GM12892 (cell line): ENCODE results near the gene VEGFB.

Source experiments
- DNase-seq: peaks from one replicate; pipeline ENCODE4 v3.0.0; 2011; ENCODE audit not compliant: insufficient read length
- FAIRE-seq: peaks from 2 replicates; lab custom pipeline; 2011; peaks lifted over from hg19 to GRCh38; lab: Jason Lieb, UNC
- POLR2A ChIP-seq: IDR thresholded peaks from 2 replicates; pipeline ENCODE4 v1.6.1; 2011; ENCODE audit warnings: low read depth, low read length, control low read depth
- POLR2AphosphoS5 ChIP-seq: IDR thresholded peaks from 2 replicates; pipeline ENCODE4 v1.6.1; 2011; ENCODE audit warnings: low read depth, low read length, control low read depth
- TAF1 ChIP-seq: IDR thresholded peaks from 2 replicates; pipeline ENCODE4 v1.6.1; 2011; ENCODE audit warnings: low read depth, mild to moderate bottlenecking, control low read depth, low read length, borderline replicate concordance

Gene VEGFB

DNA sequence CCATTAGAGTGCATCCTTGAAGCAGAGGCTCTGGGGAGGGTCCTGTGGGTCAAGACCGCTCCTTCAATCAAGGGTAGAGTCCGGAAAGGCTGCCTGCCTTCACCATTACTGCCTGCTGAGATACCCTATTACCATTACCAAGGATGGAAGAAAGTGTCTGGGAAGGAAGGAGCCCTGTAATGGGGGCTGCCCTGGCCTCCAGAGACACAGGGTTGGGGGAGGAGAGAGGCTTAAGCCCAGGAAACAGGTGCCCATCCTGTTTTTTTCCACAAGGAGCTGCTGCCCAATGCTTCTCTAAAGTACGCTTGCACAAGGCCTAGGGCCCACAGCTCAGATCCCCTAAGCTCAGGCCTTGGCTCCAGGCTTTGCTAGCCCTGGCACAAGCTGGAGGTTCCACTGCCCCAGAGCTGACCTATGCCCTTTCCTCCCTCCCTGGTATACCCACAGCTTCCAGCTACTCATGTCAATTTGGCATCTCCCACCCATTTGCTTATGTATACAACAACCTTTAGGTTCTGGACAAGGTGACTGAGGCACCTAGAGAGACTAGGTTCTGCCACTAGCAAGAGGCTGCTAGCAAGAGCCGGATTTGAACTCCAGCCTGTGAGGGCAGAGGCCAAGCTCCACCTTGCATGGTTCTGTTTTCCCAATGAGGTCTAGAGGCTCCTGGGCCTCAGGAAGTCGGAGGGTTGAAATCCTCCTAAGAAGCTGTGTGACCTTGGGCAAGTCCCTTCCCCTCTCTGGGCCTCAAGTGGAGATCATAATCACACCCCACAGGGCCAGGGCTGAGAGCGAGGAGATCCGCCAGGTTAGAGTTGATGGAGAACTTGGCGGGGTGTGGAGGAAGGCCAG, 15.4 kb downstream of the VEGFB start:
- FAIRE-seq, result no peak
- DNase-seq, result no peak
- TF ChIP-seq POLR2AphosphoS5, result no peak

GRCh38 chr11:64250415-64251015, 16.1 kb downstream of the VEGFB start:
- no peak for FAIRE-seq
- no peak for TF ChIP-seq POLR2AphosphoS5
- TF ChIP-seq POLR2A, result no peak
- TF ChIP-seq TAF1, result no peak
- DNase-seq, result no peak

GRCh38 chr11:64251016-64251752, 16.8 kb downstream of the VEGFB start, which contains the start of gene PLCB3:
PLCB3 (plus strand) TSS chr11:64251530; CDS start chr11:64251650, 120 bp downstream.
- FAIRE-seq, result peak; percentile 79
- TF ChIP-seq POLR2AphosphoS5 (no peak), POLR2A (peak; percentile 44; the same call in 1 of the 2 replicates)
- peak; percentile 93 for DNase-seq

- FAIRE-seq, result no peak
- no peak for DNase-seq
- TF ChIP-seq POLR2AphosphoS5, result no peak
- TF ChIP-seq TAF1, result no peak
- TF ChIP-seq POLR2A, result no peak
Observed at GRCh38 chr11:64251753-64252002, 17.3 kb downstream of the VEGFB start.

DNA sequence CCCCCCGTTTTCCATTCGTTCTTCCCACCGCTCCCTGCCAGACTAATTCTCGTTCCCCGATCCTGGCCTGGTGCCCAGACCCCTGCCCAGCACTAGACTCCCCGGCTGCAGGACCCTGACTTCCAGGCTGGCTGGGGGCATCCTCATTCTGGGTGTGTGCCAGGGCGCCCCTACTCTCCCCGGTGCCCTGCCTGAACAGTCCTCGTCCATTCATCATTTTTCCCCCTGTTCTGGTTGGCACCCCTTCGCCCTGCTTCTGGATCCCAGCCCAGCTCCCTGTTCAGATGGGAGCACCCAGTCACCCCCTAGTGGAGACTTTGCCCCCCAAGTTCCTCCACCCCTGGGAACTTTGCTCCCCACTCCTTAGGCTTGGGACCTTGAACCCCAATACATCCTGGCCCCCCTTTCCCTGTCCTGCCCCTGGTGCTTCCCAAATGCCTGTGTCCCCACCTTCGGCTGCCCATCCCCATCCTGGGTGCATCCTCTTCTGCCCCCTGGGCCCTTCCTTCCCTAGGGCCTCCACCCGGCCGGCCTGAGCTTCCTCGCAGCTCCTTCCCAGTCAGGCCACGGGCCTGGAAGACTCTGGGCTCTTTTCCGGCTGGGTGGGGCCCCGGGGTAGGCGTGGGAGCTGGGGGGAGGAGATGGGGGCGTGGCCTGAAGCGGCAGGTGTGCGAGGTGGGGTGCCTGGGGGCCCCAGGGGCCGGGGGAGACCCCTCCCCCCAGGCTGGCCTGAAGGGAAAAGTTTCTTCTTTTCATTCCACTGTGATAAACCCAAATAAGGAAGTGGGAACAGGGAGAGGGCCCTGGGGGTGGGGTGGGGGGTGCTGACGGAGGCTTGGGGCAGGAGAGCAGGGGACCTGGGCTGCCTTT, 17.9 kb downstream of the VEGFB start:
- peak; percentile 69 for DNase-seq
- no peak for TF ChIP-seq POLR2AphosphoS5
- no peak for TF ChIP-seq TAF1
- TF ChIP-seq POLR2A, result no peak
- peak; percentile 66 for FAIRE-seq

- no peak for TF ChIP-seq POLR2A
- TF ChIP-seq POLR2AphosphoS5, result no peak
- TF ChIP-seq TAF1, result no peak
- no peak for FAIRE-seq
- DNase-seq, result no peak
Observed at GRCh38 chr11:64253043-64253442, 18.7 kb downstream of the VEGFB start.

GRCh38 chr11:64253481-64253880, 19.1 kb downstream of the VEGFB start:
- no peak for TF ChIP-seq POLR2AphosphoS5
- TF ChIP-seq TAF1, result no peak
- no peak for TF ChIP-seq POLR2A
- DNase-seq, result no peak
- no peak for FAIRE-seq

- no peak for FAIRE-seq
- TF ChIP-seq TAF1 (no peak), POLR2A (no peak), POLR2AphosphoS5 (no peak)
- no peak for DNase-seq
Observed at GRCh38 chr11:64254326-64254725, 19.9 kb downstream of the VEGFB start.

- TF ChIP-seq POLR2AphosphoS5, result no peak
- no peak for TF ChIP-seq TAF1
- TF ChIP-seq POLR2A, result no peak
- FAIRE-seq, result no peak
- DNase-seq, result no peak
Observed at GRCh38 chr11:64255135-64256128, 21.0 kb downstream of the VEGFB start.

GRCh38 chr11:64256300-64256699, 21.9 kb downstream of the VEGFB start:
- DNase-seq (no peak), FAIRE-seq (no peak)
- TF ChIP-seq TAF1 (no peak), POLR2AphosphoS5 (no peak), POLR2A (no peak)
